NOMO-1 treated with DMSO at 0.1 percent for 48 hours (cell line): ENCODE data around the gene CYTH3.
"Not testable (repeated sequence)": the region's sequence is repeated elsewhere in the genome, so short reads cannot be mapped to it uniquely, and the experiment has no call there.

Source experiments
- DNase-seq: peaks from one replicate; lab custom pipeline; 2025; ENCODE audit not compliant: unreplicated experiment; lab: John Stamatoyannopoulos, UW

CYTH3 gene

GRCh38 chr7:6232534-6232933 lies 39.9 kb downstream of the CYTH3 start:
- DNase-seq = peak; percentile 73

GRCh38 chr7:6232116-6232515 lies 40.3 kb downstream of the CYTH3 start:
- DNase-seq = peak; percentile 30

- no peak for DNase-seq
Observed at GRCh38 chr7:6231184-6231583, 41.2 kb downstream of the CYTH3 start.

- not testable (repeated sequence) for DNase-seq
Observed at GRCh38 chr7:6229284-6229683, 43.1 kb downstream of the CYTH3 start.

GRCh38 chr7:6228361-6229229 lies 43.8 kb downstream of the CYTH3 start:
- DNase-seq = peak; percentile 78

- DNase-seq = no peak
Observed at GRCh38 chr7:6227294-6227846, 45.1 kb downstream of the CYTH3 start.

GRCh38 chr7:6226194-6226799 lies 46.1 kb downstream of the CYTH3 start:
- no peak for DNase-seq

GRCh38 chr7:6223411-6223810 lies 49.0 kb downstream of the CYTH3 start:
- DNase-seq = not testable (repeated sequence)

- DNase-seq = not testable (repeated sequence)
Observed at GRCh38 chr7:6223010-6223409, 49.4 kb downstream of the CYTH3 start.

- DNase-seq = peak; percentile 93
Observed at GRCh38 chr7:6221340-6222319, 50.8 kb downstream of the CYTH3 start.

GRCh38 chr7:6218329-6218728 lies 54.1 kb downstream of the CYTH3 start:
- DNase-seq = peak; percentile 76

GRCh38 chr7:6212008-6212407 lies 60.4 kb downstream of the CYTH3 start:
- DNase-seq = no peak

GRCh38 chr7:6210621-6211372 lies 61.6 kb downstream of the CYTH3 start:
- DNase-seq = no peak

- no peak for DNase-seq
Observed at GRCh38 chr7:6209340-6209739, 63.1 kb downstream of the CYTH3 start.

- DNase-seq = no peak
Observed at GRCh38 chr7:6208573-6209328, 63.7 kb downstream of the CYTH3 start.

- no peak for DNase-seq
Observed at GRCh38 chr7:6205971-6206660, 66.3 kb downstream of the CYTH3 start.

- no peak for DNase-seq
Observed at GRCh38 chr7:6203381-6203780, 69.0 kb downstream of the CYTH3 start.

- no peak for DNase-seq
Observed at GRCh38 chr7:6202117-6202516, 70.3 kb downstream of the CYTH3 start.

- DNase-seq = no peak
Observed at GRCh38 chr7:6200971-6201370, 71.5 kb downstream of the CYTH3 start.
